Immature natural killer cell (primary cell): Measurements from ENCODE around the gene MEG3. TPM values are rescaled to one million over a fixed set of nuclear protein-coding genes. Genes with fewer than 3 reads are reported as not detected.

Source experiments
- DNase-seq, 3 donors: peaks; one replicate each; pipeline ENCODE4 v3.0.0; 2022; ENCODE audit warnings: mixed read lengths in 1 of 3
- H3K27ac Mint-ChIP-seq, 6 donors: one replicate each; pipeline ENCODE4 v1.8.0; 2020; ENCODE audit warnings: mixed read lengths in 6 of 6, mild to moderate bottlenecking in 5 of 6, inconsistent platforms in 4 of 6, moderate library complexity in 3 of 6
- H3K27me3 Mint-ChIP-seq, 3 donors: one replicate each; pipeline ENCODE4 v1.8.0; 2020 to 2021; ENCODE audit warnings: low read depth in 3 of 3, mild to moderate bottlenecking in 3 of 3, mixed read lengths in 3 of 3, moderate library complexity in 3 of 3, inconsistent platforms in 1 of 3
- H3K36me3 Mint-ChIP-seq, 3 donors: one replicate each; pipeline ENCODE4 v1.8.0; 2020; ENCODE audit warnings: mixed read lengths in 3 of 3, inconsistent platforms in 2 of 3, mild to moderate bottlenecking in 2 of 3
- H3K4me1 Mint-ChIP-seq, 2 donors: one replicate each; pipeline ENCODE4 v1.8.0; 2020; ENCODE audit warnings: inconsistent platforms in 2 of 2, mild to moderate bottlenecking in 2 of 2, mixed read lengths in 2 of 2, moderate library complexity in 1 of 2
- H3K4me3 Mint-ChIP-seq, 5 donors: one replicate each; pipeline ENCODE4 v1.8.0; 2020; ENCODE audit warnings: mild to moderate bottlenecking in 5 of 5, mixed read lengths in 5 of 5, inconsistent platforms in 3 of 5, moderate library complexity in 3 of 5
- H3K9me3 Mint-ChIP-seq, 6 donors: one replicate each; pipeline ENCODE4 v1.8.0; 2020; ENCODE audit warnings: mild to moderate bottlenecking in 6 of 6, mixed read lengths in 6 of 6, inconsistent platforms in 4 of 6, moderate library complexity in 3 of 6
- polyA plus RNA-seq, 3 donors: library from polyadenylated mRNA; unstranded; fragments of 300-500 nt; fragmentation: Illumina TruSeq; gene quantifications; one replicate each; pipeline ENCODE4 v1.2.3, GENCODE V29; 2021

Gene MEG3
- polyA plus RNA-seq, 3 donors from 2014 or later: not detected

DNA sequence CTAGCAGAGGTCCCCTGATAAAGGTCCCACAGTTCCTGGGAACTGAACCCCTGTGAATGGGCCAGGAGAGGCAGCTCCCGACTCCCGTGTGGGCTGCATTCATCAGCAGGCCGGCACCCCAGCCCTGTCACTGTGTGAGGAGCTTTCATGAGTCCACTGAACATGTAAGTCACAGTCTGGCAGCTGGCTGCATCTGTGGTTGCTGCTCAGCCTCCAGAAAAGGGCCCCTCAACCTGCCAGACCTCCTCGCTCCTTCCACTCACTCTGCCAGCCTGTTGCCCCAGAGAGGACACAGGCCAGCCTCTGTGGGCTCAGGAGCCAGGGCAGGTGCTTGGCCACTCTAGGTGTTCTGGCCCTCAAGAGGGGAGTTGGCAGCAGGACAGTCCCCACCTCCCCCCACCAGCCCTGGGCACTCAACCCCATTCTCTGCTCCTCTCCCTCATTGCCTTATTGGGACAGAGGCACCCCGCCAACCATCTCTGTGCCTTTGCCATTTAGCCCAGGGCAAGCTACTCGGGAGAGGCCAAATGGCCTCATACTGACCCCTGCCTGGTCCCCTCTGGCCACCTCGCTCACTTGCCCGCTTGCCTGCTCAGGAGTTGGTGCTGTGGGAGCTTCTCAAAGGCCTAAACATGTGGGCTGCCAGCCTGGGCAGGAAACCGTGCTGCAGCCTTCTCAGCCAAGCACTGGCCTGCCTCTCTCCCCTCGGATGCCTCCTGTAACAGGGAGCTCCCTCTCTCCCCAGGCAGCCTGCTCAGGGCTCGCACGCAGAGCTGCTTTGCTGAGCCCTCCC, 75.7 kb downstream of the MEG3 start:
- no peak for DNase-seq
- no peak overlapping the region for H3K27ac Mint-ChIP-seq
- peaks cover 0 to 2% (median 0%) of the 10 kb centered on the region in 6 donors for H3K9me3 Mint-ChIP-seq
- no peaks in the 10 kb centered on the region for H3K4me1 Mint-ChIP-seq
- H3K27me3 Mint-ChIP-seq: peaks cover 10 to 16% (median 12%) of the 10 kb centered on the region in 3 donors
- H3K36me3 Mint-ChIP-seq: no peaks in the 10 kb centered on the region
- no peak overlapping the region for H3K4me3 Mint-ChIP-seq

DNA sequence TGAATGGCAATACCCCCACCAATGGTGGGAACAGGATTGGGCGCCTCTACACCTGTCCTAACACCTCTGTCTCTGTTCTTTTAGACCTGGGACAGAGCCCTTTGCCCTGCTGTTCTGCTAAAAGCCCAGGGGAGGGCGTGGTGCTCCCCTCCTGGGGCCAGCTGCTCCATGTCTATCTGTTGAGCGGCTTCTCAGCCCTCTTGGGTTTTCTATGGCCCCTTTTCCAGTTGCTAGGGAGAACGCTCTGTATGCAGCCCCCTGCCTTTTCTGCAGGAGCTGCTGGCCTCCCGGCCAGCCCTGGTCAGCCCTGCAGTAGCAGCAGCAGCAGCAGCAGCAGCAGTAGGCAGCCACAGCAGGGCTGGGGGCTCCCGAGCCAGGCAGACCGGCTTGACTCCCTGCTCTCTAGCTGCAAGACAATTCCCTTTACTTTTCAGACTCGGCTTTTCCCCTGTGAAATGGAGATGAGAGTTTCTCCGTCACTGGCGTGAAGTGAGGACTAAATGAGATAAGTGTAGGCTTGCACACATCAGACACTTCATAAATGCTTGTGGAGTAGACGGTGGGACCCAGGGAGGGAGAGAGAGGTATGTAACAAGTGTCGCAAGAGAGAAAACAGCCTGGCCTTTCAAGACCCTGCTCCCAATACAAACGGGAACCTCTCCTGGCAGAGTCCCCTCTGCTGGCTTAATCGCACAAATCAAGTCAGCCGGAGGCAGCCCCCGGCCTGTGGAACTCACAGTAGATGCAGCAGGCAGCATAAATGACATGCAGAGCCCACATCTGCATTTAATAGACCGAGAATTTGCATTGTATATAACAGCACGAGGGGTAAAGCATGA, 76.6 kb downstream of the MEG3 start:
- no peak overlapping the region for H3K27ac Mint-ChIP-seq
- H3K4me1 Mint-ChIP-seq: no peaks in the 10 kb centered on the region
- no peak overlapping the region for H3K4me3 Mint-ChIP-seq
- no peak for DNase-seq
- peaks cover 11 to 19% (median 15%) of the 10 kb centered on the region in 3 donors for H3K27me3 Mint-ChIP-seq
- peaks cover 0 to 2% (median 0%) of the 10 kb centered on the region in 6 donors for H3K9me3 Mint-ChIP-seq
- H3K36me3 Mint-ChIP-seq: no peaks in the 10 kb centered on the region

DNA sequence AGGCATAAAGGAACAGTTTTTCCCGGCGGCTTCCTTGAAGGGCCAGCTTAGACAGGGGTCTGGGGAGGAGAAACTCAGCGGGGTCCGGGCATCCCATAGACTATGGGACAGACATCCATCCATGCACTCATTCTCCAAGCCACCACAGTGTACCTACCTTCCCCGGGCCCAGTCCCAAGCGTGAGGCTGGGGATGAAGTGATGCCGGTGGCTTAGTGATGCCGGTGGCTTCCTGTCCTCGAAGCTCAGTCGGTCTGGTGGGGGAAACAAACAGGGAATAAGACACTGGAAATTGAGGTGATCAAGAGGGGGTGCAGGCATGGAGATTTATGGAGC, 77.2 kb downstream of the MEG3 start:
- H3K4me1 Mint-ChIP-seq: no peaks in the 10 kb centered on the region
- H3K4me3 Mint-ChIP-seq: no peak overlapping the region
- no peak overlapping the region for H3K27ac Mint-ChIP-seq
- no peaks in the 10 kb centered on the region for H3K36me3 Mint-ChIP-seq
- DNase-seq: no peak
- H3K27me3 Mint-ChIP-seq: peaks cover 11 to 16% (median 15%) of the 10 kb centered on the region in 3 donors
- peaks cover 0 to 2% (median 0%) of the 10 kb centered on the region in 6 donors for H3K9me3 Mint-ChIP-seq

DNA sequence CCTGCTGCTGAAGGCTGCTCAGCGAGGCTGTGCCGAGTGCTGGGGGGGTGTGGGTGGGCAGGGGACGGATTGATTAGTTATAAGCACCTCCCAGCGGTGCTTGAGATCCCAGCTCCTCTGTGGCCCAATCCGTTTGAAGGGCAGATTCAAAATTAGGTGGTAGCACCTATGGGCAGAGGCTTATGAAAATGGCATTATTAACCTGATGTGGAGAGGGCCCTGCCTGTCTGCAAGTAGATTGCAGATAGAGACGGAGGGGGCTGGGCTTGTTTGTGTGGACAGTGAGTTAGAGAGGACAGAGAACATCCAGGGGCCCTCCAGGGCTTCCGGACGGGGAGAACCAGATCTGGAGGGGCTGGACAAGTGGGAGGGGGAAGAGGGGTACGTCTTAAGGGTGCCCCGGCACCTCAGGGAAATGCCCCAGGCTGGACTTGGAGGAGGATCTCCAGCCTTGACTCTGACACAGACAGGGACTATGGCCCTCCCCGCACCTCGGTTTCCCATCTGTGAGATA, 77.8 kb downstream of the MEG3 start, which contains the start of gene RTL1:
RTL1 (minus strand) TSS at position 51 of the 514 bp plus-strand sequence. CDS start 18,934 bp downstream, outside the sequence.
- no peak within 1 kb of the TSS for H3K4me3 Mint-ChIP-seq
- peaks cover 0 to 2% (median 0%) of the 10 kb centered on the region in 6 donors for H3K9me3 Mint-ChIP-seq
- H3K36me3 Mint-ChIP-seq: no peaks in the 10 kb centered on the region
- no peaks in the 10 kb centered on the region for H3K4me1 Mint-ChIP-seq
- H3K27me3 Mint-ChIP-seq: peaks cover 11 to 16% (median 16%) of the 10 kb centered on the region in 3 donors
- H3K27ac Mint-ChIP-seq: no peak within 1 kb of the TSS
- no peak for DNase-seq

DNA sequence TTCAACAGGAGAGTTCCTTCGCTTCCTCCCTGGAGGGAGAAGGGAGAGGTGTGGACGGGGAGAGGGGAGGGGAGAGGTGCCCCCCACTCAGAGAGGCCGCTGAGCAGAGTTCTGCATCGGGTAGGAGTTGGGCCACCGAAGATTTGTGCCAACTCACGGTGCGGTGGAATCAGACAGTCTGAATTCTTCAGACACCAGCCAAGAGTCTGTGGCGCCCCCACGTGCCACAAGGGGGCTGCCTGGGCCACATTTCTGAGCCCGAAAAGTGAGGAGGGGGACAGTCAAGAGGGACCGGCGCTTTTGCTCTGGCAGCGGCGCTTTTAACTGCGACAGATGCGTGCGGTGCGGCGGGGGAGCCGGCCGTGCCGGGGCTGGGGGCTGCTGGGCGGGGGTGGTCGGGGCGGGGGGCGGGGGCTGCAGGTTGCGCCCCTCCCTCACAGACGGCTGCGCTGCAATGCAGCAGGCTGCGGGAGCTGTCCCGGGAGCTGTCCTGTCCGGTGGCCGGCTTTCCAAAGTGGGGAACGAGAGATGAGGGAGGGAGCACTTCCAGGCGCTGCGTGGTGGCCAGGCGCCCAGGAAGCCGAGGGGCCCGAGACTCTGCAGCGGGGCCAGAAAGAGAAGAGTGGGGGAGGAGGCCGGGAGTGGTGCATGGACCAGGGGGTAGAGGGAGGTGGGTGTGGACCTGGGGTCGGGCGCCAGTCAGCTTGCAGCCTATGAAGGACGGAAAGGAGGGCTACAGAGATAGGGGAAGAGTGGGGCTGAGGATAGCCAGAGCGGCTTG, 78.6 kb downstream of the MEG3 start:
- Mint-ChIP-seq H3K36me3 (no peaks in the 10 kb centered on the region), H3K9me3 (peaks cover 0 to 2% (median 0%) of the 10 kb centered on the region in 6 donors)

DNA sequence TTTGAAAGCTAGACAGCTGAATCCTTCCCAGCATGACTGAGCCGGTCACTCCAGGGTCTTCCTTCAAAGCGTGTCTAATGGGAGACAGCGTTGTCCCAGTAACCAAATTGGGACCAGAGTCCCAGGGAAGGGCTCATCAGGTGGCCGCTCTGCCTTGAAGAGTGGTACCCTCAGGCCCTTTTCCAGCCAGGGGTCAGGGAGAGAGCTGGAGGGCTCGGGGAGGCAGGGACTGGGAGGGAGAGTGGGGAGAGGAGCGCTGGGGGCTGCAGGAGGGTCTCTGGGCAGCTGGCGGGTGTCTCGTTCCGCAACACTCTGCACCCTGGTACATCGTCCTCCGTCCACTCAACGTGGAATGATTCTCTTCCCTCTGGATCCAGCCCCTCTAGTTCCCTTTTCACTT, 79.2 kb downstream of the MEG3 start:
- Mint-ChIP-seq H3K36me3 (no peaks in the 10 kb centered on the region), H3K27ac (no peak overlapping the region), H3K4me3 (no peak overlapping the region), H3K9me3 (peaks cover 0 to 2% (median 0%) of the 10 kb centered on the region in 6 donors), H3K4me1 (no peaks in the 10 kb centered on the region), H3K27me3 (peaks cover 10 to 11% (median 11%) of the 10 kb centered on the region in 3 donors)
- DNase-seq: no peak

More for the DNA sequence above, 78.6 kb downstream of the MEG3 start:
- DNase-seq: no peak
- no peak overlapping the region for H3K4me3 Mint-ChIP-seq
- H3K4me1 Mint-ChIP-seq: no peaks in the 10 kb centered on the region
- H3K27me3 Mint-ChIP-seq: peaks cover 11 to 12% (median 11%) of the 10 kb centered on the region in 3 donors
- H3K27ac Mint-ChIP-seq: no peak overlapping the region

DNA sequence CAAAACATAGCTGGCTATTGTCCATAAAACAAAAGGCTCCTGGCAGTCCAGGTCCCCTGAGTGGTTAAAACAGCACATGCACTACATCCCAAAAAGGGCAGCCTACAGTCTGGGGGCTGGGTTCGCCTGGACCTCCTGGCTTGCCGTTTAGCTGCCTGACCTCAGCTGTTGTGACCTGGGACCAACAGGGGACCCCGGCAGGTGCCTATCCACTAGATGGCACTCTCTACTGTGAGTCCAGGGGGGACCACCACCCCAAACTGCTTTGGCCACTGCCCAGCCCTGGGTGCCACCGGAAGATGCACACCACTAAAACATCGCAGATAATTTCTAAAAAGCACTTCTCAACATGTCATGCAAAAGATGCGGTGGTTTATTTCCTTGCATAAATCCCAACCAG, 80.5 kb downstream of the MEG3 start:
- no peak overlapping the region for H3K4me3 Mint-ChIP-seq
- no peak overlapping the region for H3K27ac Mint-ChIP-seq
- peaks cover 6 to 9% (median 8%) of the 10 kb centered on the region in 3 donors for H3K27me3 Mint-ChIP-seq
- H3K4me1 Mint-ChIP-seq: no peaks in the 10 kb centered on the region
- DNase-seq: no peak
- H3K9me3 Mint-ChIP-seq: peaks cover 0 to 2% (median 0%) of the 10 kb centered on the region in 6 donors
- no peaks in the 10 kb centered on the region for H3K36me3 Mint-ChIP-seq

DNA sequence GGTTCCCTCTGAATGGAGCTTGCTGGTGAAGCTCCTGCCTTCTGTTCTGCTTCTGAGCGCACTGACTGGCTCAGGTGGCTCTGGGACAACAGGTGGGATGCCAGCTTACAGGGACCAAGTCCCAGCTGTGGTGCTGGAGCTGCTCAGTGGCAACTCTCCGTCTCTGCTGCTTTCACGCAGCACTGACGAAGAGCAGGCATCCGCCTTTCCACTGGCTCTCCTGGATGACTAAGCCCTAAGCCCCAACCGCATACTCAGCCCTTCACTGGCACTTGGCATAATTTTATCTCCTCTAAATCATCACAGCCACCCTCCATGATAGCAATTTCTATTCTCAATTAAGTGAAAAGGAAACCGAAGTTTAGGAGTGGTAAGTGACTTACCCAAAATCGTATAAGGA, 81.3 kb downstream of the MEG3 start:
- H3K9me3 Mint-ChIP-seq: no peaks in the 10 kb centered on the region
- peaks cover 6% of the 10 kb centered on the region in 3 donors for H3K27me3 Mint-ChIP-seq
- no peak overlapping the region for H3K4me3 Mint-ChIP-seq
- no peak for DNase-seq
- H3K36me3 Mint-ChIP-seq: no peaks in the 10 kb centered on the region
- H3K27ac Mint-ChIP-seq: no peak overlapping the region
- H3K4me1 Mint-ChIP-seq: no peaks in the 10 kb centered on the region

DNA sequence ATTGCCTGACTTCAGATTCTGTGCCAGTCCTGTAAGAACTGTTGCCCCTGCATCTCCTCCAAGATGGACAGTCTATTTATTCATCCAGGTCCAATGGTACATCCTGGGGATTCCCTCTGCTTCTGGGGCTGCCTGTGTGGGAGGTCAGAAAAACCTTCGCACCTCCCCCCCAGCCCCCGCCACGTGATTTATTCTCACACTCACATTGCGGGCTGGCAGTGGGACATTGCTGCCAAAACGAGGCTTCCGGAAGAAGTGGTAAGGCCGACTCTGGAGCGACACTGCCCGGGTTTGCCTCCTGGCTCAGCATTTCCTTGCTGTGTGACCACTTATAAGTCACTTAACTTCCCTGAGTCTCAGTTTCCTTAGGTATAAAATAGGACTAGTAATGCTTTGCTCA, 83.5 kb downstream of the MEG3 start:
- H3K27me3 Mint-ChIP-seq: peaks cover 1 to 6% (median 5%) of the 10 kb centered on the region in 3 donors
- H3K9me3 Mint-ChIP-seq: no peaks in the 10 kb centered on the region
- H3K4me1 Mint-ChIP-seq: no peaks in the 10 kb centered on the region
- DNase-seq: no peak
- H3K4me3 Mint-ChIP-seq: no peak overlapping the region
- H3K27ac Mint-ChIP-seq: no peak overlapping the region
- no peaks in the 10 kb centered on the region for H3K36me3 Mint-ChIP-seq

Other genes starting within 250 kb of the MEG3 start
- gene BEGAIN, start 238.7 kb upstream of the MEG3 start, polyA plus RNA-seq: not detected
- not detected for gene DLK1, start 99.2 kb upstream of the MEG3 start, polyA plus RNA-seq
- gene RTL1, start 77.6 kb downstream of the MEG3 start, polyA plus RNA-seq: not detected